Liver (tissue), 9 donors: ENCODE measurements around the gene SHC2. TPM values are rescaled to one million over a fixed set of nuclear protein-coding genes. Genes with fewer than 3 reads are reported as not detected.

Experiments used
- DNase-seq: peaks from one replicate; pipeline ENCODE4 v3.0.0-alpha.2; 2017; ENCODE audit warnings: low spot score
- H3K27ac ChIP-seq, 2 donors: one replicate each; pipeline ENCODE4 v1.7.0; 2013; ENCODE audit warnings: inconsistent platforms in 2 of 2, low read length in 2 of 2, control low read depth in 1 of 2, low read depth in 1 of 2, mild to moderate bottlenecking in 1 of 2
- H3K27me3 ChIP-seq, 4 donors: one replicate each; pipeline versions ENCODE4 v1.6.1 to v1.7.0; 2013; ENCODE audit warnings: low read length in 3 of 4, inconsistent platforms in 1 of 4, mild to moderate bottlenecking in 1 of 4, moderate library complexity in 1 of 4; ENCODE audit not compliant: control insufficient read depth in 4 of 4, insufficient read depth in 4 of 4
- H3K36me3 ChIP-seq, 4 donors: one replicate each; pipeline versions ENCODE4 v1.6.1 to v1.7.0; 2013; ENCODE audit warnings: low read length in 3 of 4, mild to moderate bottlenecking in 3 of 4, low read depth in 1 of 4, moderate library complexity in 1 of 4; ENCODE audit not compliant: control insufficient read depth in 4 of 4, insufficient read depth in 3 of 4
- H3K4me1 ChIP-seq, 4 donors: one replicate each; pipeline versions ENCODE4 v1.6.1 to v1.7.0; 2013; ENCODE audit warnings: low read length in 3 of 4, mild to moderate bottlenecking in 3 of 4, moderate library complexity in 1 of 4; ENCODE audit not compliant: control insufficient read depth in 4 of 4, insufficient read depth in 4 of 4
- H3K4me3 ChIP-seq, 3 donors: one replicate each; pipeline versions ENCODE4 v1.6.1 to v1.7.0; 2013; ENCODE audit warnings: low read length in 3 of 3, control low read depth in 1 of 3, low read depth in 1 of 3, mild to moderate bottlenecking in 1 of 3
- H3K9ac ChIP-seq, 2 donors: one replicate each; pipeline ENCODE4 v1.7.0; 2013; ENCODE audit warnings: low read length in 2 of 2, mild to moderate bottlenecking in 2 of 2, moderate library complexity in 2 of 2, control low read depth in 1 of 2, low read depth in 1 of 2
- H3K9me3 ChIP-seq, 4 donors: one replicate each; pipeline versions ENCODE4 v1.6.1 to v1.7.0; 2013; ENCODE audit warnings: low read length in 3 of 4; ENCODE audit not compliant: control insufficient read depth in 4 of 4
- ATF3 ChIP-seq: IDR thresholded peaks from 2 replicates; pipeline ENCODE4 v1.6.1; 2016; ENCODE audit warnings: antibody characterized with exemption
- CTCF ChIP-seq: fragments of 150-350 bp; IDR thresholded peaks from 2 replicates; pipeline ENCODE4 v1.5.1; 2017; ENCODE audit warnings: improper control_type of control experiment, low read depth, low read length; ENCODE audit not compliant: missing input control
- EGR1 ChIP-seq, 2 donors: IDR thresholded peaks; 2 replicates each; pipeline ENCODE4 v1.6.1; 2016 to 2018; ENCODE audit warnings: antibody characterized with exemption in 2 of 2, low read depth in 2 of 2
- FOXA1 ChIP-seq: IDR thresholded peaks from 2 replicates; pipeline ENCODE4 v1.6.1; 2016; ENCODE audit warnings: antibody characterized with exemption
- FOXA2 ChIP-seq: IDR thresholded peaks from 2 replicates; pipeline ENCODE4 v1.6.1; 2016; ENCODE audit warnings: antibody characterized with exemption
- GABPA ChIP-seq, 2 donors: IDR thresholded peaks in 1 of 2; conservative IDR thresholded peaks in 1 of 2; 2 replicates each; pipeline ENCODE4 v1.6.1; 2016; ENCODE audit warnings: antibody characterized with exemption in 2 of 2, mild to moderate bottlenecking in 1 of 2, moderate library complexity in 1 of 2
- HNF4A ChIP-seq, 2 donors: conservative IDR thresholded peaks; 2 replicates each; pipeline ENCODE4 v1.6.1; 2016; ENCODE audit warnings: antibody characterized with exemption in 2 of 2, mild to moderate bottlenecking in 2 of 2
- HNF4G ChIP-seq: IDR thresholded peaks from 2 replicates; pipeline ENCODE4 v1.6.1; 2016; ENCODE audit warnings: antibody characterized with exemption
- JUND ChIP-seq, 2 donors: IDR thresholded peaks; 2 replicates each; pipeline ENCODE4 v1.6.1; 2016; ENCODE audit warnings: antibody characterized with exemption in 2 of 2
- RAD21 ChIP-seq, 2 donors: IDR thresholded peaks; 2 replicates each; pipeline ENCODE4 v1.6.1; 2016; ENCODE audit warnings: antibody characterized with exemption in 2 of 2, mild to moderate bottlenecking in 2 of 2
- REST ChIP-seq: IDR thresholded peaks from 2 replicates; pipeline ENCODE4 v1.6.1; 2016; ENCODE audit warnings: antibody characterized with exemption, mild to moderate bottlenecking
- RXRA ChIP-seq, 2 donors: IDR thresholded peaks; 2 replicates each; pipeline ENCODE4 v1.6.1; 2017 to 2018; ENCODE audit warnings: antibody characterized with exemption in 2 of 2, mild to moderate bottlenecking in 1 of 2
- SP1 ChIP-seq: IDR thresholded peaks from 2 replicates; pipeline ENCODE4 v1.6.1; 2018; ENCODE audit warnings: antibody characterized with exemption, mild to moderate bottlenecking
- TAF1 ChIP-seq: conservative IDR thresholded peaks from 2 replicates; pipeline ENCODE4 v1.6.1; 2016; ENCODE audit warnings: antibody characterized with exemption, mild to moderate bottlenecking
- WGBS: extraction: QIAGEN DNeasy Blood & Tissue Kit; methylation state at CpG from one replicate; pipeline ENCODE4 v1.1.7; 2013; 5-methylcytosine and 5-hydroxymethylcytosine counted together
- polyA plus RNA-seq, 2 donors: library from polyadenylated mRNA; stranded (reverse) in 1 of 2; unstranded in 1 of 2; fragments of 200-250 nt in 1 of 2; fragments of >200 nt in 1 of 2; fragmentation: Nextera tagmentation in 1 of 2; extraction: Ambion mirVana in 1 of 2; gene quantifications; one replicate each; pipeline versions ENCODE4 v1.2.1 to v1.2.3, GENCODE V29; 2013 to 2015
- total RNA-seq, 2 donors: library from RNA; depleted of rRNA; stranded (reverse); fragments of >200 nt; gene quantifications; one replicate each; pipeline ENCODE4 v1.2.3, GENCODE V29; 2014
- donor health status: healthy.
- donor health status: healthy.
- donor health status: healthy.
- donor health status: healthy.
- donor health status: healthy.

Gene SHC2
- total and polyA plus RNA-seq, 4 donors, result 15.6 to 43.0 (median 23.0) TPM

- no peaks in the 10 kb centered on the region for H3K9me3 ChIP-seq
- H3K9ac ChIP-seq, result no peak overlapping the region
- H3K4me3 ChIP-seq, result no peak overlapping the region
- H3K27me3 ChIP-seq, result no peaks in the 10 kb centered on the region
- H3K36me3 ChIP-seq, result no peaks in the 10 kb centered on the region
- TF ChIP-seq ATF3 (no peak), TAF1 (no peak), FOXA1 (no peak), FOXA2 (no peak), GABPA (IDR thresholded peaks at IDR 0.05 in 1 of 2, conservative IDR thresholded peaks at IDR 0.05 in 1 of 2) (no peak), CTCF (no peak), HNF4A (conservative IDR thresholded peaks at IDR 0.05) (no peak), JUND (IDR thresholded peaks at IDR 0.05) (no peak), HNF4G (no peak), REST (no peak), RAD21 (IDR thresholded peaks at IDR 0.05) (no peak), RXRA (IDR thresholded peaks at IDR 0.05) (no peak), EGR1 (IDR thresholded peaks at IDR 0.05; ENCODE audit: low read depth in 2 of 2) (no peak)
- peaks cover 0 to 10% (median 6%) of the 10 kb centered on the region in 4 donors for H3K4me1 ChIP-seq
- 59% methylated on average over 15 of the region's 15 CpGs for whole genome bisulfite sequencing
- DNase-seq, result no peak
- H3K27ac ChIP-seq, result no peak overlapping the region
These were observed 23.7 kb upstream of the SHC2 start for GRCh38 chr19:484494-484893.

- no peak for DNase-seq
- TF ChIP-seq HNF4G (no peak), FOXA2 (no peak), TAF1 (no peak), JUND (IDR thresholded peaks at IDR 0.05) (no peak), HNF4A (conservative IDR thresholded peaks at IDR 0.05) (no peak), SP1 (no peak), GABPA (IDR thresholded peaks at IDR 0.05 in 1 of 2, conservative IDR thresholded peaks at IDR 0.05 in 1 of 2) (no peak)
- H3K9me3 ChIP-seq, result no peaks in the 10 kb centered on the region
- H3K4me1 ChIP-seq, result peaks cover 0 to 8% (median 5%) of the 10 kb centered on the region in 4 donors
- H3K9ac ChIP-seq, result no peak overlapping the region
- no peaks in the 10 kb centered on the region for H3K27me3 ChIP-seq
- WGBS, result 50% methylated on average over 21 of the region's 21 CpGs
- H3K4me3 ChIP-seq, result no peak overlapping the region
- H3K27ac ChIP-seq, result no peak overlapping the region
- H3K36me3 ChIP-seq, result no peaks in the 10 kb centered on the region
These were observed 22.7 kb upstream of the SHC2 start for GRCh38 chr19:483332-484072.
